Measurements from ENCODE around the gene ANO1.
A peak's percentile ranks its signal among the peaks of the same experiment; 100 is the strongest.
"Not testable (repeated sequence)": the region's sequence is repeated elsewhere in the genome, so short reads cannot be mapped to it uniquely, and the experiment has no call there.

Gene ANO1

GRCh38 chr11:70209391-70209912 is 131.3 kb downstream of the ANO1 start:
- no peak overlapping the region for H3K4me3 Mint-ChIP-seq
- peak overlapping the region; percentile 88 for H3K27ac Mint-ChIP-seq
- peaks cover 14% of the 10 kb centered on the region for H3K36me3 Mint-ChIP-seq
- no peaks in the 10 kb centered on the region for H3K9me3 Mint-ChIP-seq
- H3K27me3 Mint-ChIP-seq: no peaks in the 10 kb centered on the region
- H3K4me1 Mint-ChIP-seq: peaks cover 52% of the 10 kb centered on the region

DNA sequence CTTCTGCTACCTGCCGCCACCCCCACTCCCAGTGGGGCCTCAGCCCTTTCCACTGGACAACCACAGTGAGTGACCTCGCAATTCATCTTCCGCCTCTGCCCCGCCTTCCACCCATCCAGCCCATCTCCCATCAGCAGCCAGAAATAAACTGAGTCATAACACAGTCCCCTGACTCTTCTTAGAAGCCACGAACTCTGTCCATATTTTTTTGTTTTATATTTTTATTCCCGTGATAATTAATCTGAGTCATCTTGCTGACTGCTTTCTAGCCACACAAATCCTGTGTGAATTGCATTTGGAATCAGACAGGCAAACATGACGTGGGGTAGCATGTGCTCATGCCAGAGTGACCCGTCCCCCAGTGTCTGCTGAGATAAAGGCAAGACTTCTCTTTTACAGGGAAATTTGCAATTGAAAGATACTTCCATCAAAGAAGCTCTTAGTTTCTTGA is 132.0 kb downstream of the ANO1 start:
- H3K36me3 Mint-ChIP-seq: peaks cover 13% of the 10 kb centered on the region
- no peaks in the 10 kb centered on the region for H3K27me3 Mint-ChIP-seq
- no peak overlapping the region for H3K4me3 Mint-ChIP-seq
- peaks cover 46% of the 10 kb centered on the region for H3K4me1 Mint-ChIP-seq
- no peaks in the 10 kb centered on the region for H3K9me3 Mint-ChIP-seq
- H3K27ac Mint-ChIP-seq: peak overlapping the region; percentile 89

GRCh38 chr11:70210530-70210929 is 132.4 kb downstream of the ANO1 start:
- H3K4me1 Mint-ChIP-seq: peaks cover 42% of the 10 kb centered on the region
- H3K27ac Mint-ChIP-seq: peak overlapping the region; percentile 89
- no peak overlapping the region for H3K4me3 Mint-ChIP-seq

DNA sequence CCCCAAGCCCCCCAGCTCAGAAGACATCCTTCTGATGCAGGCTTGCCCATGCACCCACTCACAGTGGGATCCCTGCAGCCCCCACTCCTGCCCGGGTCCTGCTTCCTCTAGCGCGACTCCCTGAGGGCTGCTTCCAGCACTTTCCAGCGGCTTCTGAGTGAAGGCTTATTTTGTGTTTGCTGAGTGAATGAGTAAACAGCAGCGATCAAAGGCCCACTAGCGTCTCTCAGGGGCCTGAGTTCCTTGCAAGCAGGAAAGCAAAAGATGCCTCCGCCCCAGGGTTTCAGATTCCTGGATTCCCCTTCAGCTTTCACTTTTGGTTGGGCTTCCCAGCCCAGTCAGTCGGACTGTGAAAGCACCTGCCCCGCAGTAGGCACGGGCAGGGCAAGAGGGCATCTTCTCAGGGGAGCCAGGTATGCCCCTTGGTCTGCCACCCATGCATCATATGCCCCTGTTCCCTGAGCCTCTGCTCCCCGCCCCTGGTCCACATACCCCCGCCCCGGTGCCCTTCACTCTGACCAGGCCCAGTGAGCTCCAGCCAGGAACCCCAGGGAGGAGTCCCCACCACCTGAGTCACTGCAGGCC is 134.2 kb downstream of the ANO1 start:
- no peak overlapping the region for H3K27ac Mint-ChIP-seq
- no peak overlapping the region for H3K4me3 Mint-ChIP-seq
- no peaks in the 10 kb centered on the region for H3K27me3 Mint-ChIP-seq
- H3K9me3 Mint-ChIP-seq: no peaks in the 10 kb centered on the region
- H3K36me3 Mint-ChIP-seq: peaks cover 6% of the 10 kb centered on the region
- H3K4me1 Mint-ChIP-seq: peaks cover 26% of the 10 kb centered on the region

More at GRCh38 chr11:70210530-70210929, 132.4 kb downstream of the ANO1 start:
- H3K36me3 Mint-ChIP-seq: peaks cover 12% of the 10 kb centered on the region
- no peaks in the 10 kb centered on the region for H3K27me3 Mint-ChIP-seq
- no peaks in the 10 kb centered on the region for H3K9me3 Mint-ChIP-seq

GRCh38 chr11:70217388-70217787 is 139.3 kb downstream of the ANO1 start:
- H3K4me3 Mint-ChIP-seq, H3K9me3 Mint-ChIP-seq, H3K4me1 Mint-ChIP-seq, H3K36me3 Mint-ChIP-seq, H3K27me3 Mint-ChIP-seq, H3K27ac Mint-ChIP-seq: not testable (repeated sequence)

- not testable (repeated sequence) for H3K27me3 Mint-ChIP-seq
Observed at GRCh38 chr11:70218076-70218475, 140.0 kb downstream of the ANO1 start.

DNA sequence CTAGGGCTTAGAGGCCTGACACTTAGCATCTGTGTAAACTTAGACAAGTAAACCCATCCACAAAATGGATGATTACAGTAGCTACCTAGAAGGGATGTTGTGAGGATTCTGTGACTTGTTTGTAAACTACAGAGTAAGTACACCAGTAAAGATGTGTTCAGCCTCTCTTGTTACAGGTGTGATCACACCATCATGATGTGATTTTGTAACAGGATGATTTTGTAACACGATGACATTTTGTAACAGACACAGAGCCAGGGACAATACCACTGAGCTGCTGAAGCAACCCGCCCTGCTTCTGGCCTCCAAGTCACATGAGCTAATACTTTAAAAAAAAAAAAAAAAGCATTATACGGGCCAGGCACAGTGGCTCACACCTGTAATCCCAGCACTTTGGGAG is 142.0 kb downstream of the ANO1 start:
- Mint-ChIP-seq H3K36me3 (peaks cover 1% of the 10 kb centered on the region), H3K4me3 (no peak overlapping the region), H3K4me1 (no peaks in the 10 kb centered on the region), H3K27ac (no peak overlapping the region), H3K9me3 (no peaks in the 10 kb centered on the region), H3K27me3 (peaks cover 4% of the 10 kb centered on the region)

More at GRCh38 chr11:70218076-70218475, 140.0 kb downstream of the ANO1 start:
- not testable (repeated sequence) for H3K27ac Mint-ChIP-seq, H3K36me3 Mint-ChIP-seq, H3K9me3 Mint-ChIP-seq, H3K4me3 Mint-ChIP-seq, H3K4me1 Mint-ChIP-seq

DNA sequence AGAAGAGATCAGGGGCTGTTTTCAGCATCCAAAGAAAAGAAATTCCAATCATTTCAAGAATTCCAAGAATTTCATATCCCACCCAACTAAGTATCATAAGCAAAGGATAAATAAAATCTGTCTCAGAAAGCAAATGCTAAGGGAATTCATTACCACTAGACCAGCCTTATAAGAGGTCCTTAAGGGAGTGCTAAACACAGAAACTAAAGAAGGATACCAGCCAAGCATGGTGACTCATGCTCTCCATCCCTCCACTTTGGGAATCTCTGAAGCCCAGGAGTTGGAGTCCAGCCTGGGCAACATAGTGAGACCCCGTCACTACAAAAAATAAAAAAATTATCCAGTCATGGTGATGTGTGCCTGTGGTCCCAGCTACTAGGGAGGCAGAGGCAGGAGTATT is 142.8 kb downstream of the ANO1 start:
- H3K4me3 Mint-ChIP-seq: no peak overlapping the region
- H3K36me3 Mint-ChIP-seq: peaks cover 1% of the 10 kb centered on the region
- no peak overlapping the region for H3K27ac Mint-ChIP-seq
- H3K27me3 Mint-ChIP-seq: peaks cover 4% of the 10 kb centered on the region
- no peaks in the 10 kb centered on the region for H3K4me1 Mint-ChIP-seq
- no peaks in the 10 kb centered on the region for H3K9me3 Mint-ChIP-seq

DNA sequence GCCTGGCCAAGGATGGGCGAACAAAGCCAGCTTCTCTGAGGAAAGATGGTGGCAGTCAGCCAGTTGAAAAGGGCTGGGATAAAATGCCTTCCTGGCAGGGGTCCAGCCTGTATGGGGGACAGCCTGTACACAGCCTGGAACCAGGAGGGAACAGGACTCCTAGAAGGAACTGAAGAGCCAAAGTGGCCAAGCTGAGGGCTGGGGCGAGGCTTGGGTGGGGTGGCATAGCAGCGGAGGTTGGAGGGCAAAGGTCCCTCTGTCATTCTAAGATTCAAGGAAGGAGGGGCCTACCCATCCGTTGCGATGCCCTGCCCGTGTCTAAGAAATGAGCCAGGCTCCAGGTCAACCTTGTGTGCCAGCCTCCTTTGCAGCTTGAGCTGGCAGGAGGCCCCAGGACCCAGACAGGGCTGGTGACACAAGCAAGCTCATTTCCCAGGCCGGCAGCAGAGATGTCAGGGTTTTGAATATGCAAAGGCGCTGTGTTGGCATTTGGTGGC is 147.6 kb downstream of the ANO1 start:
- Mint-ChIP-seq H3K27ac (no peak overlapping the region), H3K9me3 (no peaks in the 10 kb centered on the region), H3K36me3 (no peaks in the 10 kb centered on the region), H3K4me3 (no peak overlapping the region), H3K4me1 (no peaks in the 10 kb centered on the region), H3K27me3 (no peaks in the 10 kb centered on the region)

DNA sequence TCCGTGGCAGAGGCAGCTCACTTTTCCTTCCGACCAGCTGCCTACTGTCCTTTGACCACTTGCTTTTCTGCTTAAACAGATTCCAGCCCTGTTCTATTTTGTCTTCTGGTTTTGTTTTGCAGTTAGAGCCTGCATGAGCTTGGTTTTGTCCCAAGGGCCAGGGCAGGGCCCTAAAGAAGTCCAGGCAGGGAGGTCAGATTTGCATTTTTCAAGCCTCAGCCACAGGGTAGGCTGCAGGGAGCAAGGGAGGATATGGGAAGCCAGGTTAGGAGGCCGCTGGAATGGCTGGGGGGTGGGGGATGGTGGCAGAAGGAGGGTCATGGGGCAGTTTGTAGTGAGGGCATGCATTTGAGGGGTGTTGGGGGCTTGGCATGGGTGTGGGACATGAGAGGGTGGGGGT is 148.1 kb downstream of the ANO1 start:
- Mint-ChIP-seq H3K4me1 (no peaks in the 10 kb centered on the region), H3K4me3 (no peak overlapping the region), H3K9me3 (no peaks in the 10 kb centered on the region), H3K27ac (no peak overlapping the region), H3K27me3 (no peaks in the 10 kb centered on the region), H3K36me3 (no peaks in the 10 kb centered on the region)

DNA sequence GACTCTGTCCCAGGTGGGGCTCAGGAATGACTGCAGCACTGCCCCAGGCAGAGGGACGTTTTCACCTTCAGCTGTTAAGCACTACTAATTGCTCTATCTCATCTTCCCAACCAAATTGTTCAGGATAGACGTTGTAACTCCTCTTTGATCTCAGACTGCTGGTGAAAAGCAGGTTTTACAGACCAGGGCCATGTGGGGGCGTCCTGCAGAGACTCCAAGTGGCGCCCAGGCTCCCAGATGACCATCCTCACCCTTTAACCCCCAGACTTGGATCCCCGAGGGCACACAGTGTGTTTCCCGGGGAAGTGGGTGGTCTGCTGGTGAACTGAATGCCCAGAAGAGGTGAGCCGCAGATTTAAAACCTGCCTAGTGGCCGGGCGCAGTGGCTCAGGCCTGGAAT is 148.8 kb downstream of the ANO1 start:
- H3K4me3 Mint-ChIP-seq: no peak overlapping the region
- H3K36me3 Mint-ChIP-seq: no peaks in the 10 kb centered on the region
- H3K27me3 Mint-ChIP-seq: no peaks in the 10 kb centered on the region
- H3K4me1 Mint-ChIP-seq: no peaks in the 10 kb centered on the region
- H3K9me3 Mint-ChIP-seq: no peaks in the 10 kb centered on the region
- no peak overlapping the region for H3K27ac Mint-ChIP-seq

GRCh38 chr11:70229737-70230136 is 151.6 kb downstream of the ANO1 start:
- Mint-ChIP-seq H3K9me3 (no peaks in the 10 kb centered on the region), H3K27me3 (no peaks in the 10 kb centered on the region), H3K4me3 (no peak overlapping the region), H3K36me3 (no peaks in the 10 kb centered on the region), H3K4me1 (no peaks in the 10 kb centered on the region), H3K27ac (no peak overlapping the region)

DNA sequence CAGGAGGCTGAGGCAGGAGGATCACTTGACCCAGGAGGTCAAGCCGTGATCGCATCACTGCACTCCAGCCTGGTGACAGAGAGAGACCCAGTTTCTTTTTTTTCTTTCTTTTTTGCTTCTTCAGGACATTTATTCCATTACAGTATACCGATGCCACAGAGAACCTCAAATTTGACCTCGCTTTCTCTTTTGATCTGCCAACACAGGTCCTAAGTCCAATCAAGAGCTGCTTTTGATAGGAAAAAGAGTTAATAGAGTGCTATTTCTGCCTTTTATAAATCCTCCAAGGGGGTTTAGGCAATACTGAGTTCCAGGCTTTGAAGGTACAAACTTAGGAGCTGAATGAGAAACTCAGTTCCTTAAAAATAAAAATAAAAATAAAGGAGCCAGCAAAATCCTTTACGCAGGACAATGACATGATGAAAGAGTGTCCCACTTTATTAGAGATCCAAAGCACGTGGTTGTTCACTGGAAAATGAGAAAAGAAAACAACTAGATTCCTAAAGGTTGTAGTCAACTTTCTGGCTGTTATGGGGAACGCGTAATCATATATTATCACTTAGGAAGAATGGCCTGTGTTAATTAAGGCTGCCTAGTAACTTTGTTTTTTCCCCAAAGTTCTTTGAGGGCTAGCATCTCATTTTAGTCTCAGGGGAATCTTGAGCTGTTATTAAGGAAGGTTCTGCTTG is 152.2 kb downstream of the ANO1 start:
- Mint-ChIP-seq H3K4me1 (no peaks in the 10 kb centered on the region), H3K36me3 (no peaks in the 10 kb centered on the region), H3K27ac (no peak overlapping the region), H3K27me3 (no peaks in the 10 kb centered on the region), H3K9me3 (no peaks in the 10 kb centered on the region), H3K4me3 (no peak overlapping the region)

GRCh38 chr11:70230840-70231710 is 153.0 kb downstream of the ANO1 start:
- no peaks in the 10 kb centered on the region for H3K9me3 Mint-ChIP-seq
- no peaks in the 10 kb centered on the region for H3K4me1 Mint-ChIP-seq
- no peak overlapping the region for H3K27ac Mint-ChIP-seq
- no peaks in the 10 kb centered on the region for H3K36me3 Mint-ChIP-seq
- no peaks in the 10 kb centered on the region for H3K27me3 Mint-ChIP-seq
- H3K4me3 Mint-ChIP-seq: no peak overlapping the region

DNA sequence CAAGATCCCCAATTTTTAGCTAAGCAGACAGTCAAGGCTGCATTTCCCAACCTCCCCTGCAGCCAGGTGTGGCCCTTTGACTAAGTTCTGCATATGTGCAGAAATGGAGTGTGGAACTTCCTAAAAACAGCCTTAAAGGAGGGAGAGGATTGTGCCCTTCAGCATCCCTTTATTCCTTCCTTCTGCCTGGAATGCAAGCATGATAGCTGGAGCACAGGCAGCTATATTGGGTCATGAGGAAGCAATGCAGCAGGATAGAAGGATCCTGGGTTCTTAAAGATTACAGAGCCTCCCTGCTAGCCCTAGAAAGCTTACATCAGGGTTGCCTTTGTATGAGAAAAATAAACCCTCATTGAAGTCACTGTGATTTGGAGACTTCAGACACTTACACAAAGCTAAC is 154.9 kb downstream of the ANO1 start:
- Mint-ChIP-seq H3K4me3 (no peak overlapping the region), H3K9me3 (no peaks in the 10 kb centered on the region), H3K36me3 (no peaks in the 10 kb centered on the region), H3K27ac (no peak overlapping the region), H3K27me3 (no peaks in the 10 kb centered on the region), H3K4me1 (no peaks in the 10 kb centered on the region)

DNA sequence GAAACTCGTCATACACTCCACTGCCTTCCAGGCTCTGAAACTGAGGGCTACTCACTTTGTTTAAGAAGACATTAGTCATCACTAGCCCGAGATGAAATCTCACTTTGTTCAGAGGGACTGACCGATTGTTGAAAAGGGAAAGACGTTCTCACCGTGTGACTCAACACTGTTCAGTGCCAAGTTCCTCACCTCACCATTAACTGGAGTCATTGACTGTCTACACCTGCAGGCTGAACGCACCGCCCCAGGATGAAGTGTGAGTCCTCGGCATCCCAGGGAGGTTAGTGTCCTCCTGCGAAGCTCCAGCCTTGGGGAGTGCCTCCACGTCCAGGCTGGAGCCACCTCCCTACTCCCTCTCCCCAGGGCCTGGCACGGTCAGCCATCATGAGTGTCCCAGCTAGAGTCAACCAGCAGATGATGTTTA is 155.4 kb downstream of the ANO1 start:
- H3K36me3 Mint-ChIP-seq: no peaks in the 10 kb centered on the region
- H3K27ac Mint-ChIP-seq: no peak overlapping the region
- H3K4me3 Mint-ChIP-seq: no peak overlapping the region
- H3K4me1 Mint-ChIP-seq: no peaks in the 10 kb centered on the region
- H3K9me3 Mint-ChIP-seq: no peaks in the 10 kb centered on the region
- no peaks in the 10 kb centered on the region for H3K27me3 Mint-ChIP-seq
